GOT3 (cell line): Measurements from ENCODE around the gene SLC31A2.
"Not testable (repeated sequence)": the region's sequence is repeated elsewhere in the genome, so short reads cannot be mapped to it uniquely, and the experiment has no call there.

Experiments
- DNase-seq: peaks from one replicate; lab custom pipeline; 2025; ENCODE audit warnings: mixed read lengths; lab: John Stamatoyannopoulos, UW

SLC31A2 gene

GRCh38 chr9:113150670-113151611 is at the start of gene SLC31A2:
Gene SLC31A2, plus strand, starts transcription at chr9:113151007. Its CDS starts 68 bp downstream, at chr9:113151075.
- no peak for DNase-seq

DNA sequence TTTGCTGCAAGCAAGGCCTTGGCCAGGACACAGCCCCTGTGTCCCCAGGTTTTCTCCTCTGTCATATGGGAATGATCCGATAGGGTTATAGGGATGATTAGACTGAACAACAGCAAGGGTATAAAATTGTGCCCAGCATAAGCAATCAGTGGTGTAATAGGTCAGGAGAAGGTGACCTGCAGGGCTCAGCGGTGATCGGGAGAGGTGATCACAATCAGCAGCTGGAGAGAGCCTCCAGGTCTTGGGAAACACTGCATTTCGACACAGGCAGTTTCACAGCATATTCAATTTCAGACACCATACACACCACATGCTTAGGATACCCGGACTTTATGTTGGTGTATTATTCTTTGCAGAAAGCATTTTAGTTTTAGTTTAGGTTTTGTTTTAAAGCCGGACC is 45.5 kb upstream of the SLC31A2 start:
- not testable (repeated sequence) for DNase-seq

DNA sequence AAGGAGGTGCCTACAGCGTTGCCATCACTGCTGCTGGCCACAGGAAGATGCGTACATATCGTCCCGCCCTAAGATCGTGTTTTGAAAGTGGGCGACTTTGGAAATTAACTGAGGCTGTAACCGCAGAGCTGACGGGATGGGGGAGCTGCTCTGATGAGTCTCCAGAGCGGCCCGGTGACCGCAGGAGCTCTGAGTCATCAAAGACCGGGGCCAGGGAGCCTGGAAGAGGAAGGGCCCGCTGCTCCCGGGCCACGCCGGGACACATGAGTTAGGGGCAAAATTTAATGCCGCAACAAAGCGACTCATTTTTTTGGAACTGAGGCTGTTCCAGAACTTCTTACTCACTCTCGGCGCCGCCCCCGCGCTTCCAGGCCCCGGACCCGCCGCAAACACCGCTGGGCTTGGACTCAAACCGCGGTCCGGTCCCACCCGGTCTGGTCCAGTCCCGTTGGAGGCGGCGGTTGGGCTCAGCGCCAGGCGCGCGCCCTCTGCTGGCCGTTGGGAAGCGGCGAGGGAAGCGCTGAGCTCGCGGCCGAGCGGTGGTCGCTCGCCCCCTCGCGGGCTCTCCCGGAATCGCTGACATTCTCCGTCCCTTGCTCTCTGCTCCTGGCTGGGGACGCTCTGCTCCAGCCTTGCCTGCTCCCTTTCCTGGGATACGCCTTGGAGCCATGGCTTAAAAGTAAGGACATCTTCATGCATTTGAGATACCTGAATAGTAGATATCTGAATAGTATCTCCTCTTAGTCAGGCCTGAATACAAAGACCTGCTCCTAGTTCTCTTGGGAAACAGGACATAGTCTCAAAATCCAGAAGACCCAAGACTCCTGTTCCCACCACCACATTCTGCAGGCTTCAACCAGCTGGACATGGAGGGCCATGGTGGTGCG is 39.5 kb upstream of the SLC31A2 start:
- DNase-seq: not testable (repeated sequence)

DNA sequence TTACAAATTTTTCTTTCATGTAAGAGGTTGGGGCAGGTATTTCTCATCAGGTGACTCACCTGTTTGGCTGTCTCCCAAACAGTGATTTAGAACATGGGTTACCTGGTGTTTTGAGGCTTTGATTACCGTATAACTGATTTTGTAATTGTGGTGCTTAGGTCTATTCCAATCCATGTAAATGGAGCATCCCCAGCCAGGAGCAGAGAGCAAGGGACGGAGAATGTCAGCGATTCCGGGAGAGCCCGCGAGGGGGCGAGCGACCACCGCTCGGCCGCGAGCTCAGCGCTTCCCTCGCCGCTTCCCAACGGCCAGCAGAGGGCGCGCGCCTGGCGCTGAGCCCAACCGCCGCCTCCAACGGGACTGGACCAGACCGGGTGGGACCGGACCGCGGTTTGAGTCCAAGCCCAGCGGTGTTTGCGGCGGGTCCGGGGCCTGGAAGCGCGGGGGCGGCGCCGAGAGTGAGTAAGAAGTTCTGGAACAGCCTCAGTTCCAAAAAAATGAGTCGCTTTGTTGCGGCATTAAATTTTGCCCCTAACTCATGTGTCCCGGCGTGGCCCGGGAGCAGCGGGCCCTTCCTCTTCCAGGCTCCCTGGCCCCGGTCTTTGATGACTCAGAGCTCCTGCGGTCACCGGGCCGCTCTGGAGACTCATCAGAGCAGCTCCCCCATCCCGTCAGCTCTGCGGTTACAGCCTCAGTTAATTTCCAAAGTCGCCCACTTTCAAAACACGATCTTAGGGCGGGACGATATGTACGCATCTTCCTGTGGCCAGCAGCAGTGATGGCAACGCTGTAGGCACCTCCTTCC is 37.9 kb upstream of the SLC31A2 start:
- DNase-seq: not testable (repeated sequence)

- not testable (repeated sequence) for DNase-seq
Observed at GRCh38 chr9:113118829-113119228, 32.0 kb upstream of the SLC31A2 start.

- no peak for DNase-seq
Observed at GRCh38 chr9:113125386-113126035, 25.3 kb upstream of the SLC31A2 start.

- no peak for DNase-seq
Observed at GRCh38 chr9:113129466-113129865, 21.3 kb upstream of the SLC31A2 start.

DNA sequence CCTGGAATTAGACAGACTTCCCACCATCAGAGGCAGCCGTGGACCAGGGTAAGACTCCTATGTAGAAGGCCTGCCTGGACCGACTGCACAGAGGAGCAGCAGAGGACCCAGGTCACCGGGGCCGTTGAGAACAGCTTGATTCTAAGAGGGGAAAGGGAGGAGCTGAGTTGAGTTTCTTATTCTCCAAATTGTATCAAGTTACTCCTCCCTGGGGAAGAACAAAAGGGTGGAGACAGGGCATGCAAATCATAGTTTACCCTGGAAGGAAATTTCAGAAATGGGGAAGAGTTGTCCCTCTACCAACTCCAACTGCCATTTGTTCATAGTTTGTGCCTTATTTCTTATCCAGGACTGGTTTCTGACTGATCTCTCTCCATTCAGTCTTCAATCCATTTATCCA is 20.9 kb upstream of the SLC31A2 start:
- DNase-seq: no peak

DNA sequence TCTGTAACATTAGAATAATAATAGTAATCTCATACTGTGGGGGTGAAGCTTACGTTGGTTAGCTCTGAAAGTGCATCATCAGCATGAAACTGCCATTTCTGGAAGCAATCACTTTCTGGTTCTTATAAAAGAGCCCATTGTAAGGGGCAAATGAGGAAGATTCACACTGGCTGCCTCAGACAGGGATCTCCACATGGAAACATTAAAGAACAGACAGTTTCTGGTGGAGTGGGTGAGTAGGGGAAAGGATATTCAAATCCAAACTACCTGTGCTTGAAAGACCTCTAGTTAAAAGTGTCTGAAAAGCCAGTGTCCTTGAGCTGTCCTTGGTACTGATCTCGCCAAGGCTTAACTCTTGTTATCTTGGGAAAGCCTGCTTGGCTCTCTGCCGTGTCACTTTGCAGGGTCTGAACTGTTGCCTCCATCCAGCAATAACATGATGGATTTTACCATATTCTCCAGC is 19.1 kb upstream of the SLC31A2 start:
- no peak for DNase-seq

DNA sequence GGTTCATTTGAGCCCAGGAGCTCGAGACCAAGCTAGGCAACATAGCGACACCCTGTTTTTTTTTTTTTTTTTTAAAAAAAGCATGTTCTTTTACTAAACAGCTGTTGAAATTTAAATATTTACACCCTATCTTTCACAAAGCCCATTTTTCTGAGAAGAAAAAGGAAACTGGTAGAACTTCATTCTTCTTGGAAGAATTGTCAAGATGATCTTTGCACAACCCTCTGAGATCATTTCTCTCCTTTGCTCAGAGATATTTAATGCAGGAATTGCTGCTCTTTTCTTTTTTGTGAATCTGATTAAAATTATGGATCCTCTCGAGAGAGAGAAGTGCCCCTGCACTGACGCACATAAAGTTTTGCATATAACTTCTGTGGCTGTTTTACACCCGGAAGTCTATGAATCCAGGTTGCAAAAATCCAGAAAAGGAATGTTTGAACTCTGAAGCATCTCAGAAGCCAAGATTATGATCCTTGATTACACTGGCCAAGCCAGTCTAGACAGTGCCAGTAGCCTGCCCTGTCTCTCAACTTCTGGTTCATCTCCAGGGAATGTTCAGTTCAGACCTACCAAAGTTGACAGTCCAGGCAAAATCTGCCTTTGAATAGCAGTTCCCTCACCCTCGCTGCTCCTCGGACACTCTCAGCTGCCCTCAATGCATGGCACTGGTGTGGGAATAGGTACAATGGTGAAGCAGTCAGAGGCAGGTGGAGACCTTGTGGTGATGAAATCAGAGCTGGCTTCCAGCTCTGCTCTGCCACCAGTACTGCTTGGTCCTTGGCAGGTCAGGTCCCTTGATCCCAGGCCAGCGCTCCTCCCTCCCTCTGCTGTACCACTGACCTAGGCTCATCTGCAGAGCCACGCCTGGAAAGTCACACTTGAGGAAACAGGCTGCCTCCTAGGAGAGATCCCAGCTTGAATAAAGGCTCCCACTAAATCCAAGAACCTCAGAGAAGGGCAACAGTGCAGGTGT is 13.3 kb upstream of the SLC31A2 start:
- DNase-seq: no peak

DNA sequence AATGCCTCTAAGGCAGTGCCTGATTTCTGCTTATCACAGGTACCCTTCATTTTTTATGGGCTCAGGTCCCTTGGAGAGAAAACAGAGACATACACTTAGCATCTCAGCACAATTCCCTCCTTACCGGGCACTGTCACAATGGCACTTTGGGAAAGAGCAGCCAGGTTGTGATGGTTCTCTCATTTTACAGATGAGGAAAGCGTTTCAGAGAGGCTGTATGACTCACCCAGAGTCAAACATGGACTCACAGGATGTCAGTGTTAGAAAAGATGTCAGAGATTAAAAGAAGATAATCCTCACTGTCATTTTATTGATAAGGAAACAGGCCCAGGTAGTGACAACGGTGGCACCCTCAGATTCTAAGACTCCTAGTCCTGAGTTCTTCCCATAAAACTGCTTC is 12.0 kb upstream of the SLC31A2 start:
- no peak for DNase-seq

GRCh38 chr9:113139225-113139829 is 11.5 kb upstream of the SLC31A2 start:
- no peak for DNase-seq

DNA sequence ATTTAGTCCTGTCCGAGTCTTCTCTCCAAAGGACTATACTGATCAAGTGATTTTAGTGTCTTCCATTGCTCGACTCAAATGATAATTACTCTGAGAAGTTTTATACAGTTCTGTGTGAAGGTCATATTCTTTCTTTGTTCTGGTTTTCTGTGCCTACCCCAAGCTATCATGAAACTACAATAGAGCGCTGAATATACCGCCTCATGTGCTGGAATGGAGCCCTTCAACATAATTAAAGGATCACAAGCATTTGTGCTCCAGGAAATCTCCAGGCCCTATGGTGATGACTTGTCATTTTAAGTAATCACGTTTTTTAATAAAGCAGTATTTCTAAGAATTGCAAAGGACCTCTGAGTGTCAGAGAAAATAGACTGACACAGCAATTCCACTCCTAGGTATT is 10.9 kb upstream of the SLC31A2 start:
- DNase-seq: no peak

DNA sequence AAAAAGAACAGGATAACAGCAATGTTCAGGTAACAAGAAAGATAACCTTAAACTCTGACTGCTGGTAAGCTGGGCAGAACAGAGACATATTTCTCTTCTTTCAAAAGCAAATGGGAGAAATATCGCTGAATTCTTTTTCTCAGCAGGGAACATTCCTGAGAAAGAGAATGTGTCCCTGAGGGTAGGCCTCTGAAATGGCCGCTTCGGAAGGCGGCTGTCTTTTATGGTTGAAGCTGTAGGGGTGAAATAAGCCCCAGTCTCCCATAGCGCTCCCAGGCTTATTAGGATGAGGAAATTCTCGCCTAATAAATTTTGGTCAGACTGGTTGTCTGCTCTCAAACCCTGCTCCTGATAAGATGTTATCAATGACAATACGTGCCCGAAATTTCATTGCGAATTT is 9.9 kb upstream of the SLC31A2 start:
- DNase-seq: not testable (repeated sequence)

DNA sequence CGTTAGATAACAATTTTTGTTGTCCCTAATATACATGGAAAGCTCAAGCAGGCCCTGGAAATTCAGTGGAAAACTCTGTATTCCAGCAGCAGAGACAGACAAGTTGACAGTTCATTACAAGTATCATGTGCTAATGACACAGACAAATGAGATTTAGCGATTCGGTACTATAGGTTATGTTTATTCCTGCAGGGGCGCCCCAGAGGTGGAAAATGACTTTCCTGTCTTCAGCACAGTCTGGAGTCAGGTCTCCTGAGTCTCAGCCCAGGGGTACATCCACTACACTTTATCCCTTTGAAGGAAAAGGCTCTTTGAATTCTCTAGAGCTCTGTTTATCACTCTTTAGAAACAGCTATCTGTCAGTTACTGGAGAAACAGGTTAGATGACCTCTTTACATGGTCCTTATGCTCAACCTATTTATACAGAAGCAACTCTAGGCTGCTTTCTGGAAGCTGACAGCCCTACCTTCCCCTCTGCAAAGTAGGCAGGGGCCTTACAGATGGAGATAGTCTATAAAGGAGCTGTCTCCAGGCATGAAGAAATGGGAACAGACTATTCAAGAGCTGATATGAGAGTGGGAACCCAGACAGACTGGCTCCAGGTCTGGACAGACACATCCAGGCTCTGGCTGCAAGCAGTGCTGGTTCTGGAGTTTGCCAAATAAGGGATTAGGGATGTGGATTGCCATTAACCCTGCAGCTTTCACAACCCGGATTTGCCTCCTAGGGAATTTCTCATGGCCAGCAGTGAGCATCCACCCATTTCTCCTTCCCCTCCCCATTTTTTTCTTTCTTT is 7.2 kb upstream of the SLC31A2 start:
- DNase-seq: no peak

DNA sequence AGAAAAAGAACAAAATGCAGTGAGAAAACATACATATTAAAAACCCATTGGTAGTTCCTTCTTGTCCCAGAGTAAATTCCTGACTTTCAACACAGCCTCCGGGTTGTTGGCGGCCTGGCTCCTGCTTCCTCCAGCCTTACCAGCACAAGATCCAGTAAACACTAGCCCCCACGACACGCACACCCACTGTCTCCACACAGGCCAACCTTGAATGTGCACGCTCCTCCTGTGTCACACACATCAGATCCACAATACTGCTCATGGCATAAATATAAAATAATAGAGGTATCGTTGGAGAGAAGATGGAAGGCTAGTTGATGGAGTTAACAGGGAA is 2.5 kb upstream of the SLC31A2 start:
- no peak for DNase-seq

- no peak for DNase-seq
Observed at GRCh38 chr9:113148781-113149510, 1.9 kb upstream of the SLC31A2 start.

- not testable (repeated sequence) for DNase-seq
Observed at GRCh38 chr9:113149561-113149960, 1.2 kb upstream of the SLC31A2 start.
